ENCODE measurements around the gene KRT6A.

The KRT6A gene

GRCh38 chr12:52438305-52439301, 54.5 kb downstream of the KRT6A start:
- FAIRE-seq = peak; percentile 87
- DNase-seq (ENCODE audit: low spot score) = no peak

GRCh38 chr12:52437508-52437907, 55.5 kb downstream of the KRT6A start:
- DNase-seq (ENCODE audit: low spot score) (no peak), FAIRE-seq (no peak)
